Fibroblast of lung (primary cell): ENCODE measurements around the gene WFDC12. TPM values are rescaled to one million over a fixed set of nuclear protein-coding genes. Genes with fewer than 3 reads are reported as not detected.

ENCODE experiments used
- DNase-seq, 2 donors: peaks; one replicate each; pipeline versions ENCODE4 v3.0.0 to v3.0.0-alpha.2; 2010; ENCODE audit warnings: low read depth in 2 of 2
- H2AFZ ChIP-seq: 2 replicates; pipeline ENCODE4 v1.5.1; 2012; ENCODE audit warnings: low read length, control low read depth, inconsistent platforms
- H3K27ac ChIP-seq: 2 replicates; pipeline ENCODE4 v1.5.1; 2011; ENCODE audit warnings: low read length, control low read depth; ENCODE audit not compliant: insufficient read depth
- H3K27me3 ChIP-seq: 2 replicates; pipeline ENCODE4 v1.5.1; 2011; ENCODE audit warnings: mild to moderate bottlenecking, low read length; ENCODE audit not compliant: control insufficient read depth, insufficient read depth
- H3K36me3 ChIP-seq: 2 replicates; pipeline ENCODE4 v1.5.1; 2011; ENCODE audit warnings: low read length; ENCODE audit not compliant: control insufficient read depth, insufficient read depth
- H3K4me1 ChIP-seq: 2 replicates; pipeline ENCODE4 v1.5.1; 2011; ENCODE audit warnings: low read length; ENCODE audit not compliant: control insufficient read depth, insufficient read depth; ENCODE audit errors: extremely low read depth
- H3K4me2 ChIP-seq: 2 replicates; pipeline ENCODE4 v1.5.1; 2011; ENCODE audit warnings: low read length, control low read depth; ENCODE audit not compliant: insufficient read depth; ENCODE audit errors: extremely low read depth
- H3K4me3 ChIP-seq, 4 experiments: fragments of 200-600 bp in 1 of 4; sonication (generic) in 1 of 4; replicated peaks in 1 of 4; 2 replicates each; pipeline ENCODE4 v1.5.1; 2011 to 2016; ENCODE audit warnings: low read length in 4 of 4, low read depth in 3 of 4, mild to moderate bottlenecking in 3 of 4, control low read depth in 2 of 4, inconsistent platforms in 1 of 4, mixed read lengths in 1 of 4; ENCODE audit not compliant: insufficient read depth in 1 of 4; ENCODE audit errors: control extremely low read depth in 1 of 4
- H3K79me2 ChIP-seq: 2 replicates; pipeline ENCODE4 v1.5.1; 2012; ENCODE audit warnings: mild to moderate bottlenecking, low read length, inconsistent platforms; ENCODE audit not compliant: control insufficient read depth, insufficient read depth
- H3K9ac ChIP-seq: 2 replicates; pipeline ENCODE4 v1.5.1; 2011; ENCODE audit warnings: mild to moderate bottlenecking, low read length, control low read depth; ENCODE audit not compliant: insufficient read depth
- H3K9me3 ChIP-seq: 2 replicates; pipeline ENCODE4 v1.5.1; 2012; ENCODE audit warnings: low read depth, low read length; ENCODE audit not compliant: control insufficient read depth, insufficient read depth
- H4K20me1 ChIP-seq: 2 replicates; pipeline ENCODE4 v1.5.1; 2011; ENCODE audit warnings: low read length; ENCODE audit not compliant: control insufficient read depth, insufficient read depth; ENCODE audit errors: extremely low read depth
- EZH2 ChIP-seq: IDR thresholded peaks from 2 replicates; pipeline ENCODE4 v1.5.1; 2012; ENCODE audit warnings: low read length, control low read depth, mild to moderate bottlenecking; ENCODE audit errors: missing control alignments
- polyA plus RNA-seq, 2 donors: library from polyadenylated mRNA; depleted of rRNA in 1 of 2; stranded (reverse) in 1 of 2; unstranded in 1 of 2; fragments of >200 nt; gene quantifications; 2 replicates each; pipeline ENCODE4 v1.2.1, GENCODE V29; 2011 to 2012; ENCODE audit warnings: missing spikeins in 1 of 2
- total RNA-seq: library from RNA; depleted of rRNA; stranded (reverse); fragments of >200 nt; gene quantifications from 2 replicates; pipeline ENCODE4 v1.2.1, GENCODE V29; 2014
- TF ChIP-seq, protein P1 (sequence below), 2 donors: IDR thresholded peaks in 1 of 2; conservative IDR thresholded peaks in 1 of 2; 1 replicate in 1 of 2; 2 replicates in 1 of 2; pipeline ENCODE4 v1.5.1; 2011 to 2012; ENCODE audit warnings: low read length in 2 of 2, control low read depth in 1 of 2, inconsistent platforms in 1 of 2, low read depth in 1 of 2, mild to moderate bottlenecking in 1 of 2

The WFDC12 gene
- total and polyA plus RNA-seq, 2 donors (not counting 1 experiment from before 2014, with no cell fraction given) = not detected

DNA sequence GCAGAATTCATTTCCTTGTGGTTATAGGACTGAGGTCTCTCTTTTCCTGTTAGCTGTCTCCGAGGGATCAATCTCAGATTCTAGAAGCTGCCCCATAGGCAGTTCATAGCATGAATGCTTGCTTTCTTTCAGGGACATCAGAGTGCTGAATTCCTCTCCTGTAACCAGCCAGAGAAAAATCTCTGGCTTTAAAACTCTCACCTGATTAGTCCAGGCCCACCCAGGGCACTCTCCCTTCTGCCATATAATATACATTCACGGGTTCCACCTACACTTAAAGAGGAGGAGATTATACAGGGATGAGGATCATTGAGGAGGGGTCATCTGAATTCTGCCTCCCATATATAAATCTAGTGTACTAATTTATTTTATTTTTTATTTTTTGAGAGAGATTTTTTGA is 21.2 kb downstream of the WFDC12 start:
- H2AFZ ChIP-seq = no peak overlapping the region
- no peak for TF ChIP-seq EZH2
- TF ChIP-seq, protein P1, sequence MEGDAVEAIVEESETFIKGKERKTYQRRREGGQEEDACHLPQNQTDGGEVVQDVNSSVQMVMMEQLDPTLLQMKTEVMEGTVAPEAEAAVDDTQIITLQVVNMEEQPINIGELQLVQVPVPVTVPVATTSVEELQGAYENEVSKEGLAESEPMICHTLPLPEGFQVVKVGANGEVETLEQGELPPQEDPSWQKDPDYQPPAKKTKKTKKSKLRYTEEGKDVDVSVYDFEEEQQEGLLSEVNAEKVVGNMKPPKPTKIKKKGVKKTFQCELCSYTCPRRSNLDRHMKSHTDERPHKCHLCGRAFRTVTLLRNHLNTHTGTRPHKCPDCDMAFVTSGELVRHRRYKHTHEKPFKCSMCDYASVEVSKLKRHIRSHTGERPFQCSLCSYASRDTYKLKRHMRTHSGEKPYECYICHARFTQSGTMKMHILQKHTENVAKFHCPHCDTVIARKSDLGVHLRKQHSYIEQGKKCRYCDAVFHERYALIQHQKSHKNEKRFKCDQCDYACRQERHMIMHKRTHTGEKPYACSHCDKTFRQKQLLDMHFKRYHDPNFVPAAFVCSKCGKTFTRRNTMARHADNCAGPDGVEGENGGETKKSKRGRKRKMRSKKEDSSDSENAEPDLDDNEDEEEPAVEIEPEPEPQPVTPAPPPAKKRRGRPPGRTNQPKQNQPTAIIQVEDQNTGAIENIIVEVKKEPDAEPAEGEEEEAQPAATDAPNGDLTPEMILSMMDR (conservative IDR thresholded peaks at IDR 0.05 in 1 of 2, IDR thresholded peaks at IDR 0.05 in 1 of 2; ENCODE audit: low read depth in 1 of 2, low read length in 2 of 2) = no peak
- H3K27me3 ChIP-seq = peaks cover 8% of the 10 kb centered on the region
- H3K9ac ChIP-seq = no peak overlapping the region
- DNase-seq = no peak
- no peak overlapping the region for H3K27ac ChIP-seq
- H3K36me3 ChIP-seq = no peaks in the 10 kb centered on the region
- H3K79me2 ChIP-seq = no peaks in the 10 kb centered on the region
- H3K4me3 ChIP-seq = no peak overlapping the region
- H4K20me1 ChIP-seq = no peaks in the 10 kb centered on the region
- no peaks in the 10 kb centered on the region for H3K4me1 ChIP-seq
- no peaks in the 10 kb centered on the region for H3K9me3 ChIP-seq
- H3K4me2 ChIP-seq = no peak overlapping the region

DNA sequence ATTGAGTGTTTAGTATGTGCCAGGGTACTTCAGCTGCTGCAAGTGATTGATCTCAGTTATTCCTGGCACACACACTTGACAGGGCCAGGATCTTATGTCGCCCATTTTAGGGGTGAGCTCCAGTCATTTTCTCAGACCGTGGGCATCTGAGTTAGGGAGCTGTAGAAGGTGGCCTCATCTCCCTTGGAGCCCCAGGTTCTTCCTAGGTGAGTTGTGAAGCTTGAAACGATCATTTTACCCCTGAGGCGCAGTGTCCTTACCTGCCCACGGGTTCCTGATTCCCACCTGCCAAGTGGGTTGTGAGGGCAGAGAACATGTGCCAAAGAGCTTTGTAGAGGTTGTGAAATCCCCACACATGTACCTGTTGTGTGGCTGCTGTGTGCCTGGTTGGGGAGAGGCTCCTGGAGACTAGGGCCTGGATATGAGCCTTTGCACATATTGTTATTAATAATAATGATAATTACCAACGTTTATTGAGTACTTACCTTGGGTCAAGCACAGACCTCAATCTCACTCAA is 22.9 kb downstream of the WFDC12 start:
- Histone ChIP-seq H3K27me3 (peaks cover 11% of the 10 kb centered on the region), H3K4me3 (no peak overlapping the region), H3K79me2 (no peaks in the 10 kb centered on the region), H3K4me2 (no peak overlapping the region), H3K4me1 (no peaks in the 10 kb centered on the region), H3K9me3 (no peaks in the 10 kb centered on the region), H3K36me3 (no peaks in the 10 kb centered on the region), H3K27ac (no peak overlapping the region), H4K20me1 (no peaks in the 10 kb centered on the region), H3K9ac (no peak overlapping the region), H2AFZ (peak overlapping the region; percentile 2)
- TF ChIP-seq, protein P1 (conservative IDR thresholded peaks at IDR 0.05 in 1 of 2, IDR thresholded peaks at IDR 0.05 in 1 of 2; ENCODE audit: low read depth in 1 of 2, low read length in 2 of 2) = no peak
- TF ChIP-seq EZH2 = no peak
- DNase-seq = no peak

DNA sequence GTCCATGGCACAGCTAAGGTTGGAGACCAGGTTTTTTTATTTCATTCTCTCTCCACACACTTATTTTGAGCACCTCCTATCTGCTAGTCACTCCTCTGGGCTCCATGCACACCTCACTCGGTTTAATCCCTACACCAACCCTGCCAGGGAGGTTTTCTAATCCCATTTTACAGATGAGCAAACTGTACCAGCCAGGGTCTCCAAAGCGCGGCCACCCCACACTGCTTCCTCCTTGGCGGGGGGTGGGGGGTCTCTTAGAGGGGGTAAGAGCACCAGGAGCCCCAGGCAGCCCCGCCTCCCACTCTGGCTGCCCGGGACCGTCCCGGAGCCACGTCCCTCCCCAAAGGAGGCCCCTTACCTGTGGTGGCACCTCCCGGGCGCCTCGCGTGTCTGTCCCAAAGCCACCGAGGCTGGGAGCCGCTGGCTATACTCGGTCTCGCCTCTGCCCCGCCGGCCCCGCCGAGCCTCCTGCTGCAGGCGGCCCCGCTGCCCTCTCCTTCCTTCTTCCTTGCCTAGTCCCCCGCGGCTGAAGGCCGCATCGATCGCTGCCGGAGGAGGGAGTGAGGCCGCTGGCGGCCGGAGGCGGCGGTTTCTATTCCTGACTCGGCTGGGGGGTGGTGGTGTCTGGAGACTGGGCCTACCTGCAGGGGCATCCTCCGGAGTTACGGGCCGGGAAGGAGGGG is 23.6 kb downstream of the WFDC12 start, which contains the start of gene KCNS1:
TSS of gene KCNS1 (minus strand) at position 565 of the 683 bp plus-strand sequence. CDS start 1,891 bp downstream, outside the sequence.
- Histone ChIP-seq H3K27ac (no peak within 1 kb of the TSS), H3K36me3 (no peaks in the 10 kb centered on the region), H3K4me2 (no peak within 1 kb of the TSS), H3K9me3 (no peaks in the 10 kb centered on the region), H2AFZ (peak within 1 kb of the TSS; percentile 2), H3K79me2 (no peaks in the 10 kb centered on the region), H3K4me1 (no peaks in the 10 kb centered on the region), H3K4me3 (peak within 1 kb of the TSS in 1 of 4 experiments; percentile 27), H3K9ac (no peak within 1 kb of the TSS), H4K20me1 (no peaks in the 10 kb centered on the region), H3K27me3 (peaks cover 11% of the 10 kb centered on the region)
- no peak for TF ChIP-seq EZH2
- TF ChIP-seq, protein P1 (conservative IDR thresholded peaks at IDR 0.05 in 1 of 2, IDR thresholded peaks at IDR 0.05 in 1 of 2; ENCODE audit: low read depth in 1 of 2, low read length in 2 of 2) = peak in 1 of 2 donors; percentile 5
- peak in 1 of 2 donors; percentile 30 for DNase-seq
